LNCAP (cell line): Measurements from ENCODE around the gene CASKIN2.

ENCODE experiments used
- TF ChIP-seq, protein P1 (sequence below): fragments of 450-650 bp; IDR thresholded peaks from 2 replicates; pipeline ENCODE4 v1.5.1; 2017; ENCODE audit warnings: mild to moderate bottlenecking

CASKIN2 gene

GRCh38 chr17:75557852-75558665 lies 42.7 kb upstream of the CASKIN2 start:
- TF ChIP-seq, protein P1, sequence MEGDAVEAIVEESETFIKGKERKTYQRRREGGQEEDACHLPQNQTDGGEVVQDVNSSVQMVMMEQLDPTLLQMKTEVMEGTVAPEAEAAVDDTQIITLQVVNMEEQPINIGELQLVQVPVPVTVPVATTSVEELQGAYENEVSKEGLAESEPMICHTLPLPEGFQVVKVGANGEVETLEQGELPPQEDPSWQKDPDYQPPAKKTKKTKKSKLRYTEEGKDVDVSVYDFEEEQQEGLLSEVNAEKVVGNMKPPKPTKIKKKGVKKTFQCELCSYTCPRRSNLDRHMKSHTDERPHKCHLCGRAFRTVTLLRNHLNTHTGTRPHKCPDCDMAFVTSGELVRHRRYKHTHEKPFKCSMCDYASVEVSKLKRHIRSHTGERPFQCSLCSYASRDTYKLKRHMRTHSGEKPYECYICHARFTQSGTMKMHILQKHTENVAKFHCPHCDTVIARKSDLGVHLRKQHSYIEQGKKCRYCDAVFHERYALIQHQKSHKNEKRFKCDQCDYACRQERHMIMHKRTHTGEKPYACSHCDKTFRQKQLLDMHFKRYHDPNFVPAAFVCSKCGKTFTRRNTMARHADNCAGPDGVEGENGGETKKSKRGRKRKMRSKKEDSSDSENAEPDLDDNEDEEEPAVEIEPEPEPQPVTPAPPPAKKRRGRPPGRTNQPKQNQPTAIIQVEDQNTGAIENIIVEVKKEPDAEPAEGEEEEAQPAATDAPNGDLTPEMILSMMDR, result no peak

- TF ChIP-seq, protein P1, result no peak
These were observed 41.9 kb upstream of the CASKIN2 start for GRCh38 chr17:75557075-75557851.

DNA sequence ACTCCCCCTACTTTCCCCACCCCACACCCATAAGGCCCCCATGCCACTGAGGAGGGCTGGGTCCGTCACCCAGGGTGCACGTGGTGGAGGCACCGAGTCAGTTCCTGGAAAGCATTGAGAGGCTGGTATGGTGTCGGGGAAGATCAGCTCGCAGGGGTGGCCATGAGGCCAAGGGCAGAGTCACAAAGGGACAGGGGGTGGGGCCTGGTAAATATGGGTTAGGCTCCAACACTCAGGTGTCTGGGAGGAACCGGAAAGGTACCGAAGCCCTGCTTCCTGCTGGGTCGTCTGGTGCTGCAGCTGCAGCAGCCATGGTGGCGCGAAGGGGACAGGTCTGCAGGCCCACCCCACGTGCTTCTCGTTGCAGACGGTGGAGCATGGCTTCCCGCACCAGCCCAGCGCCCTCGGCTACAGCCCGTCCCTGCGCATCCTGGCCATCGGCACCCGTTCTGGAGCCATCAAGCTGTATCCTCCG lies 40.4 kb upstream of the CASKIN2 start:
- TF ChIP-seq, protein P1, result no peak

- TF ChIP-seq, protein P1, result no peak
These were observed 38.2 kb upstream of the CASKIN2 start for GRCh38 chr17:75553295-75554110.

DNA sequence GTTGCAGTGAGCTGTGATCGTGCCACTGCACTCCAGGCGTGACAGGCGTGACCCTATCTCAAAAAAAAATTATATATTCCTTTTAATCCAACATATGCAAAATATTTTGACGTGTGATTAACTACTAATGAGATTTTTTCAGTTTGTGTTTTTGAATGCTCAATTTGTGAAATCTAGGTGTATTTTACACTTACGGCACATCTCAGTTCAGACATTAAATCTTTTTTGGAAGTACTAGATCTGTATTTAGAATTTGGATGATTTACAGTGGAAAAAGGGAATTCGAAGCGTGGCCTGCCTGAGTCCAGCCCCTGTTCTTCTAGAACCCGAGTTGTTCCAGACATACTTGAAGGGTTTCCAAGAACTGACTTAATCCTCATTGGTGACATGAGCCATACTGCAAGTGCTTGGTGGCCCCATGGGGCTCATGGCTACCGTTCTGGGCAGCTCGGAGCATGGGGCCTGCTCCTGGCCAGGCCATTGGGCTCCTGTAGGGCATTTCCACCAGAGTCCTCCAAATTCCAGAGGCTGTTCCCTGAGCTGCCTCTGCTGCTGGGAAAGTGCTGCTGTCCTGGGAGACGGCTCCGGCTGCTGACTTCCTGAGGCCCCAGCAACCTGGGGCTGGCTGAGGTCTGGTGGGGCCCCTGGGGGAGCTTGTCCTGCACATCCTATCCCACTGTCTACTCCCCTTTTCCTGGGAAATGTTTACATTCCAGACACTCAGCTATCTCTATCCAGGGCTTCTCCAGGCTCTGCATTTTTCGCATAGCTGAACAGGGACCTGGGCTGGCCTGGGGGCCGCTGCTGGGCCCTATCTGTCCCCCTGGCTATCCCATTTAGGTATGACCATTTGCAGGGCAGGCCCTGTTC lies 37.3 kb upstream of the CASKIN2 start:
- TF ChIP-seq, protein P1, result no peak

- TF ChIP-seq, protein P1, result no peak
These were observed 35.9 kb upstream of the CASKIN2 start for GRCh38 chr17:75551266-75551665.
